IPS-20b (cell line): Measurements from ENCODE around the gene IGSF11.

Experiments
- H3K27ac ChIP-seq: one replicate; pipeline ENCODE4 v1.5.1; 2013; ENCODE audit warnings: low read length
- H3K27me3 ChIP-seq: 2 replicates; pipeline ENCODE4 v1.6.1; 2013; ENCODE audit warnings: mild to moderate bottlenecking, low read length, inconsistent platforms; ENCODE audit not compliant: insufficient read depth
- H3K36me3 ChIP-seq: 2 replicates; pipeline ENCODE4 v1.6.1; 2013; ENCODE audit warnings: low read depth, mild to moderate bottlenecking, inconsistent platforms, low read length, moderate library complexity; ENCODE audit not compliant: insufficient read depth
- H3K4me1 ChIP-seq: 2 replicates; pipeline ENCODE4 v1.6.1; 2013; ENCODE audit warnings: mild to moderate bottlenecking, control low read depth, inconsistent platforms, low read length, moderate library complexity; ENCODE audit not compliant: insufficient read depth
- H3K4me3 ChIP-seq: 2 replicates; pipeline ENCODE4 v1.5.1; 2013; ENCODE audit warnings: mild to moderate bottlenecking, low read length, inconsistent platforms
- H3K9ac ChIP-seq: 2 replicates; pipeline ENCODE4 v1.6.1; 2013; ENCODE audit warnings: low read depth, mild to moderate bottlenecking, inconsistent platforms, low read length, moderate library complexity
- H3K9me3 ChIP-seq: 2 replicates; pipeline ENCODE4 v1.6.1; 2013; ENCODE audit warnings: mild to moderate bottlenecking, low read depth, low read length, inconsistent platforms; ENCODE audit not compliant: insufficient read depth

The IGSF11 gene

GRCh38 chr3:119025171-119025795 lies 9.4 kb downstream of the IGSF11 start:
- H3K4me1 ChIP-seq: no peaks in the 10 kb centered on the region
- H3K9ac ChIP-seq: no peak overlapping the region
- H3K27me3 ChIP-seq: no peaks in the 10 kb centered on the region
- H3K4me3 ChIP-seq: no peak overlapping the region
- H3K36me3 ChIP-seq: no peaks in the 10 kb centered on the region
- no peaks in the 10 kb centered on the region for H3K9me3 ChIP-seq
- no peak overlapping the region for H3K27ac ChIP-seq

GRCh38 chr3:119019767-119020518 lies 14.7 kb downstream of the IGSF11 start:
- H3K9ac ChIP-seq: no peak overlapping the region
- no peaks in the 10 kb centered on the region for H3K36me3 ChIP-seq
- no peak overlapping the region for H3K4me3 ChIP-seq
- no peak overlapping the region for H3K27ac ChIP-seq
- H3K9me3 ChIP-seq: no peaks in the 10 kb centered on the region
- H3K4me1 ChIP-seq: peaks cover 3% of the 10 kb centered on the region; the same call in 1 of the 2 replicates
- H3K27me3 ChIP-seq: no peaks in the 10 kb centered on the region

GRCh38 chr3:119018690-119019463 lies 15.8 kb downstream of the IGSF11 start:
- Histone ChIP-seq H3K9me3 (no peaks in the 10 kb centered on the region), H3K36me3 (no peaks in the 10 kb centered on the region), H3K4me1 (peaks cover 3% of the 10 kb centered on the region; the same call in 1 of the 2 replicates), H3K4me3 (no peak overlapping the region), H3K27ac (no peak overlapping the region), H3K9ac (no peak overlapping the region), H3K27me3 (no peaks in the 10 kb centered on the region)

- Histone ChIP-seq H3K27ac (no peak overlapping the region), H3K36me3 (no peaks in the 10 kb centered on the region), H3K9ac (no peak overlapping the region), H3K27me3 (no peaks in the 10 kb centered on the region), H3K4me1 (peaks cover 3% of the 10 kb centered on the region; the same call in 1 of the 2 replicates), H3K9me3 (no peaks in the 10 kb centered on the region), H3K4me3 (no peak overlapping the region)
These were observed 18.7 kb downstream of the IGSF11 start for GRCh38 chr3:119015942-119016341.

- Histone ChIP-seq H3K27ac (no peak overlapping the region), H3K9me3 (no peaks in the 10 kb centered on the region), H3K27me3 (no peaks in the 10 kb centered on the region), H3K4me1 (peaks cover 3% of the 10 kb centered on the region; the same call in 1 of the 2 replicates), H3K9ac (no peak overlapping the region), H3K4me3 (no peak overlapping the region), H3K36me3 (no peaks in the 10 kb centered on the region)
These were observed 20.7 kb downstream of the IGSF11 start for GRCh38 chr3:119013951-119014350.

GRCh38 chr3:119011528-119011927 lies 23.1 kb downstream of the IGSF11 start:
- peaks cover 6% of the 10 kb centered on the region for H3K9me3 ChIP-seq
- H3K4me1 ChIP-seq: peaks cover 3% of the 10 kb centered on the region; the same call in 1 of the 2 replicates
- H3K36me3 ChIP-seq: no peaks in the 10 kb centered on the region
- no peak overlapping the region for H3K27ac ChIP-seq
- H3K4me3 ChIP-seq: no peak overlapping the region
- H3K27me3 ChIP-seq: no peaks in the 10 kb centered on the region
- H3K9ac ChIP-seq: no peak overlapping the region

GRCh38 chr3:118997190-118997589 lies 37.5 kb downstream of the IGSF11 start:
- Histone ChIP-seq H3K36me3 (no peaks in the 10 kb centered on the region), H3K27me3 (no peaks in the 10 kb centered on the region), H3K4me1 (peaks cover 3% of the 10 kb centered on the region; the same call in 1 of the 2 replicates), H3K9ac (no peak overlapping the region), H3K4me3 (no peak overlapping the region), H3K9me3 (no peaks in the 10 kb centered on the region), H3K27ac (no peak overlapping the region)

- Histone ChIP-seq H3K9ac (no peak overlapping the region), H3K4me1 (peaks cover 35% of the 10 kb centered on the region), H3K9me3 (no peaks in the 10 kb centered on the region), H3K36me3 (no peaks in the 10 kb centered on the region), H3K27ac (no peak overlapping the region), H3K27me3 (no peaks in the 10 kb centered on the region), H3K4me3 (no peak overlapping the region)
These were observed 42.9 kb downstream of the IGSF11 start for GRCh38 chr3:118991775-118992174.

- Histone ChIP-seq H3K27me3 (no peaks in the 10 kb centered on the region), H3K27ac (no peak overlapping the region), H3K36me3 (no peaks in the 10 kb centered on the region), H3K4me1 (peaks cover 39% of the 10 kb centered on the region), H3K9me3 (no peaks in the 10 kb centered on the region), H3K9ac (no peak overlapping the region), H3K4me3 (no peak overlapping the region)
These were observed 43.7 kb downstream of the IGSF11 start for GRCh38 chr3:118990823-118991560.

- peak overlapping the region; percentile 44 for H3K4me3 ChIP-seq
- peak overlapping the region; percentile 1; the same call in 1 of the 2 replicates for H3K9ac ChIP-seq
- no peaks in the 10 kb centered on the region for H3K9me3 ChIP-seq
- no peak overlapping the region for H3K27ac ChIP-seq
- H3K36me3 ChIP-seq: no peaks in the 10 kb centered on the region
- no peaks in the 10 kb centered on the region for H3K27me3 ChIP-seq
- H3K4me1 ChIP-seq: peaks cover 48% of the 10 kb centered on the region
These were observed 46.2 kb downstream of the IGSF11 start for GRCh38 chr3:118988198-118989130.
